ENCODE data around the gene PTPN7.

- no peak for TF ChIP-seq CTCF (IDR thresholded peaks at IDR 0.05)
- TF ChIP-seq POLR2A (IDR thresholded peaks at IDR 0.05): no peak
Measured at GRCh38 chr1:202130297-202130721, 30.1 kb downstream of the PTPN7 start.
